Neural cell (in vitro differentiated cells): ENCODE measurements around the gene SLC50A1. TPM values are rescaled to one million over a fixed set of nuclear protein-coding genes. Genes with fewer than 3 reads are reported as not detected.

Experiments used
- H2AFZ ChIP-seq: fragments of 200-600, 300-800 bp; sonication (generic), shearing (Covaris generic); 2 replicates; pipeline ENCODE4 v1.6.0; 2014; ENCODE audit warnings: low read depth, mild to moderate bottlenecking, antibody characterized with exemption, low read length, moderate library complexity
- H3F3A ChIP-seq: fragments of 200-600 bp; shearing (Covaris generic); 2 replicates; pipeline ENCODE4 v1.6.1; 2016; ENCODE audit warnings: mild to moderate bottlenecking, moderate library complexity, mixed read lengths, antibody characterized with exemption, low read length; ENCODE audit not compliant: insufficient read depth, poor library complexity, severe bottlenecking
- H3K27ac ChIP-seq: fragments of 200-600, 300-800 bp; sonication (generic), shearing (Covaris generic); 2 replicates; pipeline ENCODE4 v1.5.1; 2014; ENCODE audit warnings: mild to moderate bottlenecking, low read length, moderate library complexity
- H3K27me3 ChIP-seq: fragments of 300-800, 200-600 bp; sonication (generic), shearing (Covaris generic); 2 replicates; pipeline ENCODE4 v1.6.0; 2014; ENCODE audit warnings: mild to moderate bottlenecking, low read depth, low read length, moderate library complexity; ENCODE audit not compliant: insufficient read depth
- H3K36me3 ChIP-seq: fragments of 300-800, 200-600 bp; sonication (generic), shearing (Covaris generic); 2 replicates; pipeline ENCODE4 v1.5.1; 2014; ENCODE audit warnings: mild to moderate bottlenecking, antibody characterized with exemption, low read length, moderate library complexity; ENCODE audit not compliant: insufficient read depth
- H3K4me2 ChIP-seq: fragments of 300-800, 200-600 bp; sonication (generic), shearing (Covaris generic); 2 replicates; pipeline ENCODE4 v1.6.0; 2014; ENCODE audit warnings: mild to moderate bottlenecking, low read length
- H3K4me3 ChIP-seq: fragments of 300-800, 200-600 bp; sonication (generic), shearing (Covaris generic); 2 replicates; pipeline ENCODE4 v1.5.1; 2014; ENCODE audit warnings: mild to moderate bottlenecking, low read length, moderate library complexity
- H3K79me2 ChIP-seq: fragments of 200-600 bp; shearing (Covaris generic); replicated peaks from 2 replicates; pipeline ENCODE4 v1.6.0; 2014; ENCODE audit warnings: mild to moderate bottlenecking, low read length, moderate library complexity; ENCODE audit not compliant: insufficient read depth
- H3K9ac ChIP-seq: fragments of 300-800, 200-600 bp; sonication (generic), shearing (Covaris generic); 2 replicates; pipeline ENCODE4 v1.6.1; 2016; ENCODE audit warnings: mild to moderate bottlenecking, low read length, mixed read lengths
- H3K9me2 ChIP-seq: fragments of 200-600 bp; shearing (Covaris generic); 2 replicates; pipeline ENCODE4 v1.6.1; 2016; ENCODE audit warnings: mild to moderate bottlenecking, low read length, mixed read lengths; ENCODE audit not compliant: insufficient read depth
- H3K9me3 ChIP-seq: fragments of 200-600, 300-800 bp; sonication (generic), shearing (Covaris generic); 2 replicates; pipeline ENCODE4 v1.6.1; 2016; ENCODE audit warnings: mild to moderate bottlenecking, mixed run types, low read length, moderate library complexity, mixed read lengths
- H4K20me1 ChIP-seq: fragments of 200-600 bp; shearing (Covaris generic); 2 replicates; pipeline ENCODE4 v1.6.1; 2016; ENCODE audit warnings: mild to moderate bottlenecking, mixed run types; ENCODE audit not compliant: insufficient read depth
- EP300 ChIP-seq: fragments of 450-650 bp; conservative IDR thresholded peaks from 2 replicates; pipeline ENCODE4 v1.6.1; 2014; ENCODE audit warnings: antibody characterized with exemption, mild to moderate bottlenecking, moderate library complexity; ENCODE audit not compliant: poor library complexity, severe bottlenecking
- EZH2 ChIP-seq: fragments of 200-600, 300-800 bp; shearing (Covaris generic), sonication (generic); IDR thresholded peaks from 2 replicates; pipeline ENCODE4 v1.6.1; 2014; ENCODE audit warnings: antibody characterized with exemption, low read length, borderline replicate concordance, mild to moderate bottlenecking; ENCODE audit not compliant: insufficient read depth, poor library complexity, severe bottlenecking
- MXI1 ChIP-seq: fragments of 450-650 bp; conservative IDR thresholded peaks from 2 replicates; pipeline ENCODE4 v1.6.1; 2014; ENCODE audit warnings: antibody characterized with exemption, mild to moderate bottlenecking; ENCODE audit not compliant: poor library complexity, severe bottlenecking
- POLR2AphosphoS5 ChIP-seq: IDR thresholded peaks from 2 replicates; pipeline ENCODE4 v1.6.1; 2012
- RAD21 ChIP-seq: fragments of 450-650 bp; conservative IDR thresholded peaks from 2 replicates; pipeline ENCODE4 v1.6.1; 2014; ENCODE audit warnings: antibody characterized with exemption, mild to moderate bottlenecking, moderate library complexity
- SMC3 ChIP-seq: fragments of 450-650 bp; conservative IDR thresholded peaks from 2 replicates; pipeline ENCODE4 v1.6.1; 2014; ENCODE audit warnings: antibody characterized with exemption, mild to moderate bottlenecking, moderate library complexity; ENCODE audit not compliant: poor library complexity
- TAF1 ChIP-seq: IDR thresholded peaks from 2 replicates; pipeline ENCODE4 v1.6.1; 2012; ENCODE audit warnings: low read depth
- polyA plus RNA-seq: library from polyadenylated mRNA; depleted of rRNA; stranded (reverse); fragments of >200 nt; gene quantifications from 2 replicates; pipeline ENCODE4 v1.2.3, GENCODE V29; 2014
- TF ChIP-seq, protein P1 (sequence below): fragments of 450-650 bp; IDR thresholded peaks from 2 replicates; pipeline ENCODE4 v1.5.1; 2014; ENCODE audit warnings: antibody characterized with exemption, mild to moderate bottlenecking, moderate library complexity; ENCODE audit not compliant: poor library complexity, severe bottlenecking
- TF ChIP-seq, protein P2 (sequence below): IDR thresholded peaks from 2 replicates; pipeline ENCODE4 v1.6.1; 2012; ENCODE audit warnings: borderline replicate concordance

Gene SLC50A1
- polyA plus RNA-seq, 1 donor from 2014 or later, result 12.6 TPM

DNA sequence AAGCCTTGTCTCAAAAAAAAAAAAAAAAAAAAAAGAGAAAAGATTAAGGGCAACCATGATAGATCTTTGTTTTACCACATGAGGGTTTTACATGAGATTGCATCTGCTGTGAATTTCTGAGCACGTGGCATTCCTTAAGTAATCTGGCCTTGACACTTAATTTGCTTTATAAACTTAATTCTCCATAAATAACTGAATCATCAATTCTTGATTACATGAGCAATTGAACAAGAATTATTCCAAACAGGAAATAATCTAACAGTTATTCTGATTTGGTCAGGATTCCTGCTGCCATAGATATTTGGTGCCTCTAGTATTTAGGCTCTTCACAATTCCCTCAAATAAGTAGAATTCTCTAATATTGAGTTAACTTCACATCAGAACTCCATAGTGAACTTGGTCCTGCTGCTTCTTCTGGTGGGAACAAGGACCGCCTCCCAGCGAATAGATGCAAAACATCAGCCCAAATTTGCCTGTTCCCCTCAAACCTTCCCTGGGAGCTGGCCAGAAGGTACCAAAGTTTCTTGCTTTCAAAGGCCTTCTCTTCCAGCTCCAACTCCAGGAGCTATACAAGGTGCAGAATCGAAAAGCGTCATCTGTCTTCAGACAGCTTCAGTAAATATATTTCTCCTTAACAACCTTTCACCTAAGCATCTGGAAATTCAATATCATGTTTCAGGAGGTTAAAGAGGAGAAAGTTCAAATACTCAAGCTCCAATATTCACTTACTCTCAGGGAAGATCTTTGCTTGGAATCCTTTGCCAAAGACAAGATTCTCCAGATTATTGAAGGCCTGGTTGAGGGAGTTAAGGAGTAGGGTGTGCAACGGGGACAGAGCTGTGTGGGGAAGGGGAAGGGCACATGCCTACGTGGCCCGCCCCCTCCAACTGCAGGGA lies 36.4 kb downstream of the SLC50A1 start:
- Histone ChIP-seq H4K20me1 (no peaks in the 10 kb centered on the region), H3K9me3 (no peaks in the 10 kb centered on the region), H3K27me3 (no peaks in the 10 kb centered on the region), H3K4me3 (peak overlapping the region; percentile 93), H3K79me2 (peaks cover 36% of the 10 kb centered on the region), H3K27ac (peak overlapping the region; percentile 99), H3F3A (peaks cover 5% of the 10 kb centered on the region), H2AFZ (peak overlapping the region; percentile 85), H3K36me3 (peaks cover 3% of the 10 kb centered on the region), H3K9me2 (no peaks in the 10 kb centered on the region), H3K4me2 (peak overlapping the region; percentile 63), H3K9ac (peak overlapping the region; percentile 100)
- TF ChIP-seq EZH2 (no peak), EP300 (no peak), SMC3 (no peak), RAD21 (no peak), TAF1 (no peak), MXI1 (no peak), POLR2AphosphoS5 (no peak)
- TF ChIP-seq, protein P1, sequence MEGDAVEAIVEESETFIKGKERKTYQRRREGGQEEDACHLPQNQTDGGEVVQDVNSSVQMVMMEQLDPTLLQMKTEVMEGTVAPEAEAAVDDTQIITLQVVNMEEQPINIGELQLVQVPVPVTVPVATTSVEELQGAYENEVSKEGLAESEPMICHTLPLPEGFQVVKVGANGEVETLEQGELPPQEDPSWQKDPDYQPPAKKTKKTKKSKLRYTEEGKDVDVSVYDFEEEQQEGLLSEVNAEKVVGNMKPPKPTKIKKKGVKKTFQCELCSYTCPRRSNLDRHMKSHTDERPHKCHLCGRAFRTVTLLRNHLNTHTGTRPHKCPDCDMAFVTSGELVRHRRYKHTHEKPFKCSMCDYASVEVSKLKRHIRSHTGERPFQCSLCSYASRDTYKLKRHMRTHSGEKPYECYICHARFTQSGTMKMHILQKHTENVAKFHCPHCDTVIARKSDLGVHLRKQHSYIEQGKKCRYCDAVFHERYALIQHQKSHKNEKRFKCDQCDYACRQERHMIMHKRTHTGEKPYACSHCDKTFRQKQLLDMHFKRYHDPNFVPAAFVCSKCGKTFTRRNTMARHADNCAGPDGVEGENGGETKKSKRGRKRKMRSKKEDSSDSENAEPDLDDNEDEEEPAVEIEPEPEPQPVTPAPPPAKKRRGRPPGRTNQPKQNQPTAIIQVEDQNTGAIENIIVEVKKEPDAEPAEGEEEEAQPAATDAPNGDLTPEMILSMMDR, result no peak
- TF ChIP-seq, protein P2, sequence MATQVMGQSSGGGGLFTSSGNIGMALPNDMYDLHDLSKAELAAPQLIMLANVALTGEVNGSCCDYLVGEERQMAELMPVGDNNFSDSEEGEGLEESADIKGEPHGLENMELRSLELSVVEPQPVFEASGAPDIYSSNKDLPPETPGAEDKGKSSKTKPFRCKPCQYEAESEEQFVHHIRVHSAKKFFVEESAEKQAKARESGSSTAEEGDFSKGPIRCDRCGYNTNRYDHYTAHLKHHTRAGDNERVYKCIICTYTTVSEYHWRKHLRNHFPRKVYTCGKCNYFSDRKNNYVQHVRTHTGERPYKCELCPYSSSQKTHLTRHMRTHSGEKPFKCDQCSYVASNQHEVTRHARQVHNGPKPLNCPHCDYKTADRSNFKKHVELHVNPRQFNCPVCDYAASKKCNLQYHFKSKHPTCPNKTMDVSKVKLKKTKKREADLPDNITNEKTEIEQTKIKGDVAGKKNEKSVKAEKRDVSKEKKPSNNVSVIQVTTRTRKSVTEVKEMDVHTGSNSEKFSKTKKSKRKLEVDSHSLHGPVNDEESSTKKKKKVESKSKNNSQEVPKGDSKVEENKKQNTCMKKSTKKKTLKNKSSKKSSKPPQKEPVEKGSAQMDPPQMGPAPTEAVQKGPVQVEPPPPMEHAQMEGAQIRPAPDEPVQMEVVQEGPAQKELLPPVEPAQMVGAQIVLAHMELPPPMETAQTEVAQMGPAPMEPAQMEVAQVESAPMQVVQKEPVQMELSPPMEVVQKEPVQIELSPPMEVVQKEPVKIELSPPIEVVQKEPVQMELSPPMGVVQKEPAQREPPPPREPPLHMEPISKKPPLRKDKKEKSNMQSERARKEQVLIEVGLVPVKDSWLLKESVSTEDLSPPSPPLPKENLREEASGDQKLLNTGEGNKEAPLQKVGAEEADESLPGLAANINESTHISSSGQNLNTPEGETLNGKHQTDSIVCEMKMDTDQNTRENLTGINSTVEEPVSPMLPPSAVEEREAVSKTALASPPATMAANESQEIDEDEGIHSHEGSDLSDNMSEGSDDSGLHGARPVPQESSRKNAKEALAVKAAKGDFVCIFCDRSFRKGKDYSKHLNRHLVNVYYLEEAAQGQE, result no peak

DNA sequence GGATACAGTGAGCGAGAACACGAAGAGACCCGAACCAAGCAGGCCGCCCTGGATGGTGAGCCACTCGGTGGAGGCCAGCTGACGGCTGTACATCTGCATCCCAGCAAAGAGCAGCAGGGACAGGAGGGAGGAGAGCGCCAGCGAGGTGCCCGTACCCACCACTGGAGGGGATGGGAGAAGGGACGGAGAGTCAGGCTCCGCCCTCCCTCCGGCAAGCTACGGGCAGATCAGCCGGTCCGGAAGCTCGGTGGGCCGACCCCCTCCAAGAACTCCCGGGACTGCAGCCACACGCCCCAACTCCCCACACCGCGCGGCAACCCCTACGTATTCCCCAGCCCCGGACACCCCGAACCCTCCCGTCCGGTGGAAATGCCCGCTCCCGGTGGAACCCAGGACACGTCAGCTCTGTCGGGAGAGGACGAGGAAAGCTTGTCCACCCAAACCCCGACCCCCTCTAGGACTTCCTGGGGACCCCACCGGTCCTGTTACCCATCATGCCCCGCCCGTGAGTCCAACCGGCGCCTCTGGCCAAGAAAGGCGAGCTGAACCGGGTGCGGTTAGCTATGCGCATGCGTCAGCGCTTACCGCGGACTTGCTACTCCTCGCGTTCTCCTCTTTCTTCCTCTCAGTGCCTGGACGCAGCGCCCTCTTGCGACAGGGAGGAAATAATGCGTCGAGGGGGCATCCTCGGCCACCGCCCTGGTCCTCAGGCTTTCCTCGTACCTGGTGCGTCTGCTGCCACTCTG lies 37.3 kb downstream of the SLC50A1 start, which contains the start of gene KRTCAP2:
Gene KRTCAP2 (minus strand): TSS at position 573 of the 746 bp plus-strand sequence. CDS start 80 bp downstream, at position 493.
- Histone ChIP-seq H3K79me2 (peaks cover 37% of the 10 kb centered on the region), H4K20me1 (no peaks in the 10 kb centered on the region), H3K9me3 (no peaks in the 10 kb centered on the region), H3F3A (peaks cover 5% of the 10 kb centered on the region), H3K4me3 (peak within 1 kb of the TSS; percentile 93), H3K27me3 (no peaks in the 10 kb centered on the region), H3K27ac (peak within 1 kb of the TSS; percentile 99), H3K9ac (peak within 1 kb of the TSS; percentile 100), H3K4me2 (peak within 1 kb of the TSS; percentile 91), H3K9me2 (no peaks in the 10 kb centered on the region), H3K36me3 (peaks cover 12% of the 10 kb centered on the region), H2AFZ (peak within 1 kb of the TSS; percentile 85)
- TF ChIP-seq EZH2, result no peak
- peak; percentile 27 for TF ChIP-seq MXI1
- peak; percentile 91 for TF ChIP-seq POLR2AphosphoS5
- TF ChIP-seq TAF1, result peak; percentile 89
- TF ChIP-seq SMC3, result peak; percentile 65
- TF ChIP-seq, protein P1, result peak; percentile 99
- TF ChIP-seq EP300, result peak; percentile 14
- TF ChIP-seq, protein P2, result peak; percentile 85
- peak; percentile 68 for TF ChIP-seq RAD21
